Left lung (tissue), 10 donors: Measurements from ENCODE around the gene EPHB1. TPM values are rescaled to one million over a fixed set of nuclear protein-coding genes. Genes with fewer than 3 reads are reported as not detected.

Experiments used
- ATAC-seq: fragments of 200-7000 bp; cut with Tn5 transposase; one replicate; pipeline ENCODE4 v1.9.1; 2020; ENCODE audit warnings: moderate library complexity
- DNase-seq, 4 donors: peaks; one replicate each; pipeline ENCODE4 v3.0.0-alpha.2; 2013 to 2020
- H3K27ac ChIP-seq, 2 donors: fragments of 200-600 bp; sonication (generic) in 1 of 2; one replicate each; pipeline versions ENCODE4 v1.5.0 to v1.8.0; 2020 to 2021
- H3K27me3 ChIP-seq, 2 donors: fragments of 200-600 bp; sonication (generic) in 1 of 2; one replicate each; pipeline versions ENCODE4 v1.5.0 to v1.8.0; 2020 to 2021
- H3K36me3 ChIP-seq, 2 donors: fragments of 200-600 bp; sonication (generic) in 1 of 2; one replicate each; pipeline versions ENCODE4 v1.5.0 to v1.8.0; 2020 to 2021
- H3K4me1 ChIP-seq, 2 donors: fragments of 200-600 bp; one replicate each; pipeline ENCODE4 v1.8.0; 2021
- H3K4me3 ChIP-seq, 2 donors: fragments of 200-600 bp; sonication (generic) in 1 of 2; one replicate each; pipeline versions ENCODE4 v1.5.0 to v1.8.0; 2020 to 2021; ENCODE audit warnings: mild to moderate bottlenecking in 1 of 2
- H3K9me3 ChIP-seq, 2 donors: fragments of 200-600 bp; sonication (generic) in 1 of 2; one replicate each; pipeline versions ENCODE4 v1.5.0 to v1.8.0; 2020 to 2021
- CTCF ChIP-seq, 2 donors: fragments of 200-600 bp; sonication (generic) in 1 of 2; IDR thresholded peaks; one replicate each; pipeline versions ENCODE4 v1.5.0 to v1.8.0; 2021; ENCODE audit warnings: antibody characterized with exemption in 2 of 2
- intact Hi-C, 2 donors: fragments of 100-400 bp; cut with DNase I; formaldehyde crosslinking; loops; one replicate each; pipeline versions ENCODE4 v1.11.2 to v1.14.2; 2022
- polyA plus RNA-seq, 6 donors: library from polyadenylated mRNA; unstranded; fragments of 120-200 nt; gene quantifications; one replicate each; pipeline ENCODE4 v1.2.1, GENCODE V29; 2013; ENCODE audit not compliant: insufficient read length in 6 of 6
- total RNA-seq, 2 donors: library from RNA; stranded (reverse); fragmentation: NEBNext Ultra II Directional; extraction: Animal tissue kit (Norgen Biotek cat#: 25700); gene quantifications; one replicate each; pipeline ENCODE4 v1.2.1, GENCODE V29; 2021
- donor health status: DM: no; HTN: yes; CAD: no.
- donor health status: DM: no; HTN: no; CAD: no.

Gene EPHB1
- total and polyA plus RNA-seq, 8 donors, result 1.1 to 4.3 (median 2.7) TPM

GRCh38 chr3:134810850-134811249 lies 15.8 kb downstream of the EPHB1 start:
- DNase-seq (no peak), ATAC-seq (no peak)
- no peak for TF ChIP-seq CTCF (IDR thresholded peaks at IDR 0.05)
- H3K9me3 ChIP-seq, result no peaks in the 10 kb centered on the region
- no peaks in the 10 kb centered on the region for H3K36me3 ChIP-seq
- H3K27me3 ChIP-seq, result no peaks in the 10 kb centered on the region
- no peak overlapping the region for H3K27ac ChIP-seq
- no peaks in the 10 kb centered on the region for H3K4me1 ChIP-seq
- intact Hi-C loops, result no loop called here
- H3K4me3 ChIP-seq, result no peak overlapping the region

- ATAC-seq, result no peak
- Histone ChIP-seq H3K36me3 (no peaks in the 10 kb centered on the region), H3K9me3 (no peaks in the 10 kb centered on the region), H3K27ac (no peak overlapping the region), H3K4me3 (no peak overlapping the region), H3K4me1 (no peaks in the 10 kb centered on the region), H3K27me3 (no peaks in the 10 kb centered on the region)
- DNase-seq, result no peak
- TF ChIP-seq CTCF (IDR thresholded peaks at IDR 0.05), result no peak
- intact Hi-C loops, result no loop called here
Measured at GRCh38 chr3:134813618-134814017, 18.6 kb downstream of the EPHB1 start.

- Histone ChIP-seq H3K36me3 (no peaks in the 10 kb centered on the region), H3K4me1 (no peaks in the 10 kb centered on the region), H3K4me3 (no peak overlapping the region), H3K9me3 (no peaks in the 10 kb centered on the region), H3K27me3 (no peaks in the 10 kb centered on the region), H3K27ac (no peak overlapping the region)
- no peak for TF ChIP-seq CTCF (IDR thresholded peaks at IDR 0.05)
- ATAC-seq (no peak), DNase-seq (no peak)
- intact Hi-C loops, result no loop called here
Measured at GRCh38 chr3:134815519-134815918, 20.5 kb downstream of the EPHB1 start.

- Histone ChIP-seq H3K9me3 (no peaks in the 10 kb centered on the region), H3K27me3 (no peaks in the 10 kb centered on the region), H3K4me1 (no peaks in the 10 kb centered on the region), H3K27ac (no peak overlapping the region), H3K4me3 (no peak overlapping the region), H3K36me3 (no peaks in the 10 kb centered on the region)
- ATAC-seq, result no peak
- DNase-seq, result no peak
- TF ChIP-seq CTCF (IDR thresholded peaks at IDR 0.05), result no peak
- intact Hi-C loops, result no loop called here
Measured at GRCh38 chr3:134816623-134817022, 21.6 kb downstream of the EPHB1 start.

GRCh38 chr3:134817297-134817696 lies 22.2 kb downstream of the EPHB1 start:
- H3K4me1 ChIP-seq, result no peaks in the 10 kb centered on the region
- no peak overlapping the region for H3K4me3 ChIP-seq
- no peaks in the 10 kb centered on the region for H3K9me3 ChIP-seq
- no peak overlapping the region for H3K27ac ChIP-seq
- H3K27me3 ChIP-seq, result no peaks in the 10 kb centered on the region
- DNase-seq (peak in 1 of 4 donors; percentile 52), ATAC-seq (no peak)
- no peaks in the 10 kb centered on the region for H3K36me3 ChIP-seq
- intact Hi-C loops, result no loop called here
- TF ChIP-seq CTCF (IDR thresholded peaks at IDR 0.05), result no peak
